HEK293 (cell line): ENCODE measurements around the gene BDKRB1.

Source experiments
- CTCF ChIA-PET: fragments of 350-600 bp; formaldehyde crosslinking; extraction: SDS; loops from one replicate; lab custom pipeline; 2021; ENCODE audit warnings: antibody characterized with exemption; lab: Yijun Ruan, JAX
- POLR2A ChIA-PET: fragments of 300-600 bp; formaldehyde crosslinking; extraction: SDS; loops from one replicate; lab custom pipeline; 2020; ENCODE audit warnings: antibody characterized with exemption, inconsistent platforms; lab: Yijun Ruan, JAX
- H3K27ac ChIP-seq: fragments of 200-500 bp; sonication (Bioruptor generic); 2 replicates; pipeline ENCODE4 v1.5.1; 2014; ENCODE audit warnings: low read depth, low read length, control low read depth, inconsistent platforms; ENCODE audit errors: extremely low read depth
- H3K36me3 ChIP-seq, 2 experiments: fragments of 200-500 bp in 1 of 2; sonication (Bioruptor generic) in 1 of 2; 1 replicate in 1 of 2; 2 replicates in 1 of 2; pipeline ENCODE4 v1.5.1; 2014 to 2017; ENCODE audit warnings: inconsistent platforms in 2 of 2, low read length in 2 of 2; ENCODE audit not compliant: control insufficient read depth in 2 of 2, insufficient read depth in 1 of 2
- H3K4me1 ChIP-seq: fragments of 200-500 bp; sonication (Bioruptor generic); 2 replicates; pipeline ENCODE4 v1.5.1; 2014; ENCODE audit warnings: mild to moderate bottlenecking, low read length, inconsistent platforms; ENCODE audit not compliant: control insufficient read depth, insufficient read depth
- H3K4me3 ChIP-seq: 2 replicates; pipeline ENCODE4 v1.5.1; 2011; ENCODE audit warnings: low read depth, mild to moderate bottlenecking, control low read depth, low read length, moderate library complexity
- H3K9me3 ChIP-seq: fragments of 200-500 bp; sonication (Bioruptor generic); 2 replicates; pipeline ENCODE4 v1.5.1; 2014; ENCODE audit warnings: low read depth, low read length, inconsistent platforms; ENCODE audit not compliant: control insufficient read depth, insufficient read depth
- HIC1 ChIP-seq: fragments of 450-650 bp; formaldehyde crosslinking; IDR thresholded peaks from 2 replicates; pipeline ENCODE4 v1.5.1; 2016; ENCODE audit warnings: missing biosample characterization, missing genetic modification characterization
- KLF17 ChIP-seq: fragments of 450-650 bp; formaldehyde crosslinking; IDR thresholded peaks from 2 replicates; pipeline ENCODE4 v1.5.1; 2016; ENCODE audit warnings: missing biosample characterization, missing genetic modification characterization
- MEIS1 ChIP-seq: sonication (generic); formaldehyde crosslinking; IDR thresholded peaks from 2 replicates; pipeline ENCODE4 v1.8.1; 2022; ENCODE audit warnings: missing genetic modification reagents, mild to moderate bottlenecking, borderline replicate concordance
- MZF1 ChIP-seq: fragments of 450-650 bp; formaldehyde crosslinking; IDR thresholded peaks from 2 replicates; pipeline ENCODE4 v1.5.1; 2017; ENCODE audit warnings: missing biosample characterization, missing genetic modification characterization, borderline replicate concordance
- OSR2 ChIP-seq: fragments of 450-650 bp; formaldehyde crosslinking; IDR thresholded peaks from 2 replicates; pipeline ENCODE4 v1.5.1; 2016; ENCODE audit warnings: missing biosample characterization, missing genetic modification characterization
- ZBTB11 ChIP-seq: fragments of 450-650 bp; formaldehyde crosslinking; conservative IDR thresholded peaks from 2 replicates; pipeline ENCODE4 v1.5.1; 2016; ENCODE audit warnings: low read depth, missing biosample characterization, missing genetic modification characterization
- ZNF132 ChIP-seq: fragments of 450-650 bp; formaldehyde crosslinking; IDR thresholded peaks from 2 replicates; pipeline ENCODE4 v1.5.1; 2017; ENCODE audit warnings: missing biosample characterization, missing genetic modification characterization, borderline replicate concordance
- ZNF184 ChIP-seq: fragments of 450-650 bp; IDR thresholded peaks from 2 replicates; pipeline ENCODE4 v1.5.1; 2018; ENCODE audit warnings: missing biosample characterization, mild to moderate bottlenecking, missing genetic modification characterization
- ZNF324 ChIP-seq: fragments of 450-650 bp; formaldehyde crosslinking; IDR thresholded peaks from 2 replicates; pipeline ENCODE4 v1.5.1; 2016; ENCODE audit warnings: missing biosample characterization, missing genetic modification characterization
- ZNF366 ChIP-seq: fragments of 450-650 bp; formaldehyde crosslinking; conservative IDR thresholded peaks from 2 replicates; pipeline ENCODE4 v1.5.1; 2016; ENCODE audit warnings: missing biosample characterization, missing genetic modification characterization
- ZNF398 ChIP-seq: fragments of 450-650 bp; formaldehyde crosslinking; IDR thresholded peaks from 2 replicates; pipeline ENCODE4 v1.5.1; 2017; ENCODE audit warnings: missing biosample characterization, missing genetic modification characterization
- ZNF433 ChIP-seq: fragments of 450-650 bp; formaldehyde crosslinking; IDR thresholded peaks from 2 replicates; pipeline ENCODE4 v1.5.1; 2016; ENCODE audit warnings: missing biosample characterization, missing genetic modification characterization, low read depth
- ZNF488 ChIP-seq: fragments of 450-650 bp; formaldehyde crosslinking; IDR thresholded peaks from 2 replicates; pipeline ENCODE4 v1.5.1; 2016; ENCODE audit warnings: missing biosample characterization, missing genetic modification characterization
- ZNF560 ChIP-seq: fragments of 450-650 bp; formaldehyde crosslinking; IDR thresholded peaks from 2 replicates; pipeline ENCODE4 v1.5.1; 2017; ENCODE audit warnings: missing biosample characterization, missing genetic modification characterization, borderline replicate concordance
- ZNF621 ChIP-seq: fragments of 450-650 bp; formaldehyde crosslinking; IDR thresholded peaks from 2 replicates; pipeline ENCODE4 v1.5.1; 2017; ENCODE audit warnings: missing biosample characterization, missing genetic modification characterization
- ZNF639 ChIP-seq: fragments of 450-650 bp; formaldehyde crosslinking; IDR thresholded peaks from 2 replicates; pipeline ENCODE4 v1.5.1; 2016; ENCODE audit warnings: missing biosample characterization, missing genetic modification characterization
- ZNF664 ChIP-seq: fragments of 450-650 bp; formaldehyde crosslinking; IDR thresholded peaks from 2 replicates; pipeline ENCODE4 v1.5.1; 2016; ENCODE audit warnings: missing biosample characterization, missing genetic modification characterization

The BDKRB1 gene

GRCh38 chr14:96257900-96258299, 1.9 kb downstream of the BDKRB1 start:
- TF ChIP-seq ZNF664 (tag by site-specific recombination) (no peak), ZNF366 (tag by site-specific recombination) (peak; percentile 83)
- ChIA-PET CTCF (interaction anchor here (1.3 kb wide), 1 partner anchor 17 kb away, joined by 3 read pairs; no protein-coding TSS in a partner anchor), POLR2A (no interaction called here)
- Histone ChIP-seq H3K9me3 (no peaks in the 10 kb centered on the region), H3K4me1 (no peaks in the 10 kb centered on the region), H3K36me3 (no peaks in the 10 kb centered on the region), H3K27ac (no peak overlapping the region), H3K4me3 (no peak overlapping the region)

- ChIA-PET CTCF (interaction anchor here (0.5 to 1.6 kb wide), 3 partner anchors 15 to 178 kb away, joined by 3 to 7 read pairs (median 4); no protein-coding TSS in a partner anchor), POLR2A (no interaction called here)
- no peaks in the 10 kb centered on the region for H3K4me1 ChIP-seq
- H3K4me3 ChIP-seq, result no peak overlapping the region
- H3K9me3 ChIP-seq, result no peaks in the 10 kb centered on the region
- no peak overlapping the region for H3K27ac ChIP-seq
- TF ChIP-seq MEIS1 (CRISPR knock-in tag) (no peak), ZNF398 (tag by site-specific recombination) (no peak), ZNF639 (no peak), ZNF488 (tag by site-specific recombination) (no peak), ZNF621 (tag by site-specific recombination) (no peak), ZNF184 (tag by site-specific recombination) (no peak), OSR2 (no peak), ZNF132 (no peak), KLF17 (tag by site-specific recombination) (no peak), ZNF433 (tag by site-specific recombination) (no peak)
- H3K36me3 ChIP-seq, result no peaks in the 10 kb centered on the region
Observed at GRCh38 chr14:96260341-96260821, 4.4 kb downstream of the BDKRB1 start.

GRCh38 chr14:96261053-96261452, 5.0 kb downstream of the BDKRB1 start:
- Histone ChIP-seq H3K27ac (no peak overlapping the region), H3K9me3 (no peaks in the 10 kb centered on the region), H3K36me3 (no peaks in the 10 kb centered on the region), H3K4me1 (no peaks in the 10 kb centered on the region), H3K4me3 (no peak overlapping the region)
- ChIA-PET CTCF (interaction anchor here (1.4 to 1.6 kb wide), 3 partner anchors 15 to 160 kb away, joined by 4 to 7 read pairs (median 6); no protein-coding TSS in a partner anchor), POLR2A (no interaction called here)
- TF ChIP-seq ZBTB11 (tag by site-specific recombination), result no peak
- no peak for TF ChIP-seq HIC1 (tag by site-specific recombination)
- no peak for TF ChIP-seq MZF1
- TF ChIP-seq ZNF664 (tag by site-specific recombination), result peak; percentile 46
- no peak for TF ChIP-seq ZNF324 (tag by site-specific recombination)
- no peak for TF ChIP-seq ZNF560
